ENCODE measurements around the gene JAK3.

- TF ChIP-seq CTCF (IDR thresholded peaks at IDR 0.05) (no peak), POLR2A (IDR thresholded peaks at IDR 0.05) (no peak)
Measured at GRCh38 chr19:17860331-17860992, 12.7 kb upstream of the JAK3 start.

Data from suprapubic skin (tissue), 3 donors.